ENCODE data around the gene CENPB. TPM values are rescaled to one million over a fixed set of nuclear protein-coding genes. Genes with fewer than 3 reads are reported as not detected.
"Not testable (repeated sequence)": the region's sequence is repeated elsewhere in the genome, so short reads cannot be mapped to it uniquely, and the experiment has no call there.

Gene CENPB, protein sequence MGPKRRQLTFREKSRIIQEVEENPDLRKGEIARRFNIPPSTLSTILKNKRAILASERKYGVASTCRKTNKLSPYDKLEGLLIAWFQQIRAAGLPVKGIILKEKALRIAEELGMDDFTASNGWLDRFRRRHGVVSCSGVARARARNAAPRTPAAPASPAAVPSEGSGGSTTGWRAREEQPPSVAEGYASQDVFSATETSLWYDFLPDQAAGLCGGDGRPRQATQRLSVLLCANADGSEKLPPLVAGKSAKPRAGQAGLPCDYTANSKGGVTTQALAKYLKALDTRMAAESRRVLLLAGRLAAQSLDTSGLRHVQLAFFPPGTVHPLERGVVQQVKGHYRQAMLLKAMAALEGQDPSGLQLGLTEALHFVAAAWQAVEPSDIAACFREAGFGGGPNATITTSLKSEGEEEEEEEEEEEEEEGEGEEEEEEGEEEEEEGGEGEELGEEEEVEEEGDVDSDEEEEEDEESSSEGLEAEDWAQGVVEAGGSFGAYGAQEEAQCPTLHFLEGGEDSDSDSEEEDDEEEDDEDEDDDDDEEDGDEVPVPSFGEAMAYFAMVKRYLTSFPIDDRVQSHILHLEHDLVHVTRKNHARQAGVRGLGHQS
- total RNA-seq (2014; rRNA removed; shearing (Covaris generic)) = 32.5 and 39.1 TPM in 2 replicates
- 31.2 and 34.8 TPM in 2 replicates for total RNA-seq (2022)
- Bru-seq, nascent RNA = percentile 66 among the genes with signal in this experiment
- percentile 63 among the genes with signal in this experiment for BruChase-seq, experiment 1, labeled RNA remaining after a 6-hour chase
- BruChase-seq, experiment 2, labeled RNA remaining after a 2-hour chase = percentile 86 among the genes with signal in this experiment
- long read RNA-seq, partial matches to known transcripts = 0 of 3 reads
- long read RNA-seq, other reads (novel, unspliced or antisense) = 0 of 3 reads

GRCh38 chr20:3786665-3787323 is at the start of gene CENPB:
CENPB (minus strand) TSS chr20:3786740; CDS start chr20:3786483, 257 bp downstream.
- H3K4me1 ChIP-seq (ENCODE audit: insufficient read depth, low read length, poor library complexity, severe bottlenecking) = peaks cover 28% of the 10 kb centered on the region
- peaks cover 15% of the 10 kb centered on the region; the same call in 1 of the 2 replicates for H3K79me2 ChIP-seq (ENCODE audit: insufficient read depth, low read depth, low read length)
- DNase-seq (ENCODE audit: low spot score) = peak; percentile 90
- H3K9me3 ChIP-seq (ENCODE audit: low read length) = no peaks in the 10 kb centered on the region
- H2AFZ ChIP-seq (ENCODE audit: low read length) = peak within 1 kb of the TSS; percentile 94
- intact Hi-C loops (cut with micrococcal nuclease; ENCODE audit: unreplicated experiment) = loop anchor here (1.0 to 2.0 kb wide), 5 partner anchors 10 to 298 kb away; partner anchors contain the start of genes AP5S1, CDC25B and PANK2
- BruUV-seq (replicated peaks) = no TSS peak
- H3K36me3 ChIP-seq (ENCODE audit: insufficient read depth, low read length) = no peaks in the 10 kb centered on the region; the same call in 1 of the 2 replicates
- H3K27ac ChIP-seq (ENCODE audit: low read depth, low read length, poor library complexity, severe bottlenecking) = no peak within 1 kb of the TSS
- peak within 1 kb of the TSS; percentile 73 for H3K4me2 ChIP-seq (ENCODE audit: low read length)
- CTCF ChIA-PET (ENCODE audit: unreplicated experiment) = interaction anchor here (1.7 kb wide), 2 partner anchors 32 to 33 kb away, joined by 4 read pairs; partner anchors contain the start of gene AP5S1
- peak within 1 kb of the TSS; percentile 71 for H3K4me3 ChIP-seq (ENCODE audit: low read depth, low read length, poor library complexity, severe bottlenecking)
- peak; percentile 80 for TF ChIP-seq CTCF (conservative IDR thresholded peaks at IDR 0.05; ENCODE audit: low read length)
- TF ChIP-seq EZH2phosphoT487 (IDR thresholded peaks at IDR 0.05; ENCODE audit: borderline replicate concordance, low read depth, low read length) = no peak
- no peaks in the 10 kb centered on the region; the same call in 1 of the 2 replicates for H4K20me1 ChIP-seq (ENCODE audit: insufficient read depth, low read length)
- POLR2A ChIA-PET = interaction anchor here (0.7 to 3.2 kb wide), 3 partner anchors 23 to 71 kb away, joined by 3 to 16 read pairs (median 3); partner anchors contain the start of gene AP5S1
- H3K9me2 ChIP-seq (ENCODE audit: insufficient read depth, low read length) = no peaks in the 10 kb centered on the region

- Histone ChIP-seq H3K79me2 (ENCODE audit: insufficient read depth, low read depth, low read length) (no peaks in the 10 kb centered on the region), H3K36me3 (ENCODE audit: insufficient read depth, low read length) (no peaks in the 10 kb centered on the region), H3K9me2 (ENCODE audit: insufficient read depth, low read length) (no peaks in the 10 kb centered on the region), H3K27ac (ENCODE audit: low read depth, low read length, poor library complexity, severe bottlenecking) (no peak overlapping the region), H3K9me3 (ENCODE audit: low read length) (no peaks in the 10 kb centered on the region), H3K4me1 (ENCODE audit: insufficient read depth, low read length, poor library complexity, severe bottlenecking) (no peaks in the 10 kb centered on the region), H2AFZ (ENCODE audit: low read length) (no peak overlapping the region), H3K4me3 (ENCODE audit: low read depth, low read length, poor library complexity, severe bottlenecking) (no peak overlapping the region), H3K4me2 (ENCODE audit: low read length) (no peak overlapping the region), H4K20me1 (ENCODE audit: insufficient read depth, low read length) (no peaks in the 10 kb centered on the region)
- BruUV-seq (replicated peaks) = no TSS peak
- TF ChIP-seq CTCF (conservative IDR thresholded peaks at IDR 0.05; ENCODE audit: low read length) (no peak), EZH2phosphoT487 (IDR thresholded peaks at IDR 0.05; ENCODE audit: borderline replicate concordance, low read depth, low read length) (no peak)
- intact Hi-C loops (cut with micrococcal nuclease; ENCODE audit: unreplicated experiment) = no loop called here
- ChIA-PET CTCF (ENCODE audit: unreplicated experiment) (no interaction called here), POLR2A (interaction anchor here (0.5 to 1.8 kb wide), 2 partner anchors 9 to 59 kb away, joined by 3 to 10 read pairs; no protein-coding TSS in a partner anchor)
- no peak for DNase-seq (ENCODE audit: low spot score)
Observed at GRCh38 chr20:3836132-3836531, 49.6 kb upstream of the CENPB start.

- H3K9me2 ChIP-seq (ENCODE audit: insufficient read depth, low read length); CTCF ChIA-PET (ENCODE audit: unreplicated experiment); intact Hi-C loops (cut with micrococcal nuclease; ENCODE audit: unreplicated experiment); H3K27ac ChIP-seq (ENCODE audit: low read depth, low read length, poor library complexity, severe bottlenecking); H3K4me1 ChIP-seq (ENCODE audit: insufficient read depth, low read length, poor library complexity, severe bottlenecking); H3K4me2 ChIP-seq (ENCODE audit: low read length); H3K79me2 ChIP-seq (ENCODE audit: insufficient read depth, low read depth, low read length); H3K4me3 ChIP-seq (ENCODE audit: low read depth, low read length, poor library complexity, severe bottlenecking); BruUV-seq (replicated peaks); H3K36me3 ChIP-seq (ENCODE audit: insufficient read depth, low read length); DNase-seq (ENCODE audit: low spot score); H2AFZ ChIP-seq (ENCODE audit: low read length); H4K20me1 ChIP-seq (ENCODE audit: insufficient read depth, low read length); H3K9me3 ChIP-seq (ENCODE audit: low read length): not testable (repeated sequence)
- POLR2A ChIA-PET = interaction anchor here (0.7 kb wide), 1 partner anchor 34 kb away, joined by 5 read pairs; no protein-coding TSS in a partner anchor
Observed at GRCh38 chr20:3829891-3830290, 43.4 kb upstream of the CENPB start.
